Urinary bladder (tissue), 4 donors: ENCODE data around the gene LILRA6. TPM values are rescaled to one million over a fixed set of nuclear protein-coding genes. Genes with fewer than 3 reads are reported as not detected.
A peak's percentile ranks its signal among the peaks of the same experiment; 100 is the strongest.

Experiments
- DNase-seq: peaks from one replicate; pipeline ENCODE4 v3.0.0-alpha.2; 2015; ENCODE audit errors: extremely low spot score
- H3K27ac ChIP-seq: one replicate; pipeline ENCODE4 v1.5.1; 2013; ENCODE audit warnings: low read depth, mild to moderate bottlenecking, moderate library complexity
- H3K36me3 ChIP-seq: one replicate; pipeline ENCODE4 v1.6.1; 2013; ENCODE audit warnings: mild to moderate bottlenecking, moderate library complexity; ENCODE audit not compliant: insufficient read depth
- H3K4me1 ChIP-seq: one replicate; pipeline ENCODE4 v1.6.1; 2013; ENCODE audit warnings: mild to moderate bottlenecking, moderate library complexity; ENCODE audit not compliant: insufficient read depth
- H3K4me3 ChIP-seq: one replicate; pipeline ENCODE4 v1.5.1; 2013; ENCODE audit warnings: low read depth, low read length
- WGBS: extraction: QIAGEN DNeasy Blood & Tissue Kit; methylation state at CpG from one replicate; pipeline ENCODE4 v1.1.7; 2013; 5-methylcytosine and 5-hydroxymethylcytosine counted together
- polyA plus RNA-seq: library from polyadenylated mRNA; stranded (reverse); fragments of 200-250 nt; gene quantifications from one replicate; pipeline ENCODE4 v1.2.3, GENCODE V29; 2013
- small RNA-seq: library from RNA; depleted of rRNA; stranded (forward); fragments of <200 nt; gene quantifications from one replicate; pipeline ENCODE3, GENCODE V24; 2014
- total RNA-seq: library from RNA; depleted of rRNA; stranded (reverse); fragments of >200 nt; gene quantifications from one replicate; pipeline ENCODE4 v1.2.3, GENCODE V29; 2014
- donor health status: healthy with polysubstance abuse.
- donor health status: healthy.

Gene LILRA6
- total and polyA plus RNA-seq, 2 donors: 0.95 to 3.4 TPM

GRCh38 chr19:54188215-54188871 lies 54.2 kb downstream of the LILRA6 start:
- H3K27ac ChIP-seq: no peak overlapping the region
- no peak for DNase-seq
- H3K36me3 ChIP-seq: no peaks in the 10 kb centered on the region
- WGBS: 22% methylated on average over 12 of the region's 12 CpGs
- no peaks in the 10 kb centered on the region for H3K4me1 ChIP-seq
- peak overlapping the region; percentile 55 for H3K4me3 ChIP-seq

GRCh38 chr19:54186934-54187381 lies 55.6 kb downstream of the LILRA6 start:
- Histone ChIP-seq H3K4me1 (no peaks in the 10 kb centered on the region), H3K4me3 (no peak overlapping the region), H3K36me3 (no peaks in the 10 kb centered on the region), H3K27ac (no peak overlapping the region)
- WGBS: 87% methylated on average over 11 of the region's 11 CpGs
- DNase-seq: no peak

Small RNAs within 50 kb of the gene (small RNA-seq; reads per million reads assigned to genes)
- gene MIR4752: not detected
- not detected for gene RNU6-1307P

Other genes starting within 250 kb of the LILRA6 start
- gene VSTM1, start 178.9 kb downstream of the LILRA6 start, total RNA-seq: not detected
- not detected for gene VSTM1, start 178.9 kb downstream of the LILRA6 start, polyA plus RNA-seq
- gene TARM1, start 161.4 kb downstream of the LILRA6 start, total RNA-seq: not detected
- not detected for gene TARM1, start 161.4 kb downstream of the LILRA6 start, polyA plus RNA-seq
- gene OSCAR, start 142.0 kb downstream of the LILRA6 start, total RNA-seq: 0.21 TPM
- gene OSCAR, start 142.0 kb downstream of the LILRA6 start, polyA plus RNA-seq: 2.3 TPM
- gene NDUFA3, start 139.9 kb downstream of the LILRA6 start, total RNA-seq: 11.3 TPM
- 155 TPM for gene NDUFA3, start 139.9 kb downstream of the LILRA6 start, polyA plus RNA-seq
- gene TFPT, start 127.1 kb downstream of the LILRA6 start, total RNA-seq: 4.0 TPM
- 22.8 TPM for gene TFPT, start 127.1 kb downstream of the LILRA6 start, polyA plus RNA-seq
- gene PRPF31, start 127.0 kb downstream of the LILRA6 start, total RNA-seq: 22.5 TPM
- gene PRPF31, start 127.0 kb downstream of the LILRA6 start, polyA plus RNA-seq: 67.7 TPM
- gene CNOT3, start 105.0 kb downstream of the LILRA6 start, total RNA-seq: 11.6 TPM
- gene CNOT3, start 105.0 kb downstream of the LILRA6 start, polyA plus RNA-seq: 35.8 TPM
- 3.8 TPM for gene LENG1, start 83.1 kb downstream of the LILRA6 start, total RNA-seq
- 14.0 TPM for gene LENG1, start 83.1 kb downstream of the LILRA6 start, polyA plus RNA-seq
- 15.4 TPM for gene TMC4, start 69.6 kb downstream of the LILRA6 start, total RNA-seq
- 16.0 TPM for gene TMC4, start 69.6 kb downstream of the LILRA6 start, polyA plus RNA-seq
- gene MBOAT7, start 53.2 kb downstream of the LILRA6 start, total RNA-seq: 22.9 TPM
- 69.7 TPM for gene MBOAT7, start 53.2 kb downstream of the LILRA6 start, polyA plus RNA-seq
- gene TSEN34, start 51.5 kb downstream of the LILRA6 start, total RNA-seq: 31.1 TPM
- 81.4 TPM for gene TSEN34, start 51.5 kb downstream of the LILRA6 start, polyA plus RNA-seq
- gene RPS9, start 41.9 kb downstream of the LILRA6 start, total RNA-seq: 2,561 TPM
- gene RPS9, start 41.9 kb downstream of the LILRA6 start, polyA plus RNA-seq: 3,100 TPM
- 2.9 TPM for gene LILRB3, start 19.8 kb downstream of the LILRA6 start, total RNA-seq
- gene LILRB3, start 19.8 kb downstream of the LILRA6 start, polyA plus RNA-seq: 7.2 TPM
- gene LILRB5, start 14.5 kb upstream of the LILRA6 start, total RNA-seq: 4.2 TPM
- 5.6 TPM for gene LILRB5, start 14.5 kb upstream of the LILRA6 start, polyA plus RNA-seq
- 1.3 TPM for gene LILRB2, start 38.3 kb upstream of the LILRA6 start, total RNA-seq
- gene LILRB2, start 38.3 kb upstream of the LILRA6 start, polyA plus RNA-seq: 6.2 TPM
- 1.3 TPM for gene LILRA5, start 70.4 kb upstream of the LILRA6 start, total RNA-seq
- 7.3 TPM for gene LILRA5, start 70.4 kb upstream of the LILRA6 start, polyA plus RNA-seq
- gene LILRA4, start 96.4 kb upstream of the LILRA6 start, total RNA-seq: not detected
- not detected for gene LILRA4, start 96.4 kb upstream of the LILRA6 start, polyA plus RNA-seq
- 11.8 TPM for gene LAIR1, start 122.1 kb upstream of the LILRA6 start, total RNA-seq
- gene LAIR1, start 122.1 kb upstream of the LILRA6 start, polyA plus RNA-seq: 21.3 TPM
- gene TTYH1, start 172.7 kb upstream of the LILRA6 start, total RNA-seq: 3.6 TPM
- 3.7 TPM for gene TTYH1, start 172.7 kb upstream of the LILRA6 start, polyA plus RNA-seq
- gene LENG8, start 206.4 kb upstream of the LILRA6 start, total RNA-seq: 49.7 TPM
- gene LENG8, start 206.4 kb upstream of the LILRA6 start, polyA plus RNA-seq: 121 TPM
- gene LENG9, start 221.0 kb upstream of the LILRA6 start, total RNA-seq: 3.3 TPM
- 6.2 TPM for gene LENG9, start 221.0 kb upstream of the LILRA6 start, polyA plus RNA-seq
- gene CDC42EP5, start 230.5 kb upstream of the LILRA6 start, total RNA-seq: 31.4 TPM
- gene CDC42EP5, start 230.5 kb upstream of the LILRA6 start, polyA plus RNA-seq: 42.4 TPM